HG03025 (cell line): Measurements from ENCODE around the gene IGF2BP1.
"Not testable (repeated sequence)": the region's sequence is repeated elsewhere in the genome, so short reads cannot be mapped to it uniquely, and the experiment has no call there.

ENCODE experiments used
- ATAC-seq: cut with Tn5 transposase; IDR thresholded peaks from one replicate; pipeline ENCODE4 v1.9.1; 2021; ENCODE audit warnings: mild to moderate bottlenecking, moderate library complexity; ENCODE audit not compliant: unreplicated experiment, low FRiP score

The IGF2BP1 gene

GRCh38 chr17:48995304-48995973, 1.7 kb upstream of the IGF2BP1 start:
- no peak for ATAC-seq

DNA sequence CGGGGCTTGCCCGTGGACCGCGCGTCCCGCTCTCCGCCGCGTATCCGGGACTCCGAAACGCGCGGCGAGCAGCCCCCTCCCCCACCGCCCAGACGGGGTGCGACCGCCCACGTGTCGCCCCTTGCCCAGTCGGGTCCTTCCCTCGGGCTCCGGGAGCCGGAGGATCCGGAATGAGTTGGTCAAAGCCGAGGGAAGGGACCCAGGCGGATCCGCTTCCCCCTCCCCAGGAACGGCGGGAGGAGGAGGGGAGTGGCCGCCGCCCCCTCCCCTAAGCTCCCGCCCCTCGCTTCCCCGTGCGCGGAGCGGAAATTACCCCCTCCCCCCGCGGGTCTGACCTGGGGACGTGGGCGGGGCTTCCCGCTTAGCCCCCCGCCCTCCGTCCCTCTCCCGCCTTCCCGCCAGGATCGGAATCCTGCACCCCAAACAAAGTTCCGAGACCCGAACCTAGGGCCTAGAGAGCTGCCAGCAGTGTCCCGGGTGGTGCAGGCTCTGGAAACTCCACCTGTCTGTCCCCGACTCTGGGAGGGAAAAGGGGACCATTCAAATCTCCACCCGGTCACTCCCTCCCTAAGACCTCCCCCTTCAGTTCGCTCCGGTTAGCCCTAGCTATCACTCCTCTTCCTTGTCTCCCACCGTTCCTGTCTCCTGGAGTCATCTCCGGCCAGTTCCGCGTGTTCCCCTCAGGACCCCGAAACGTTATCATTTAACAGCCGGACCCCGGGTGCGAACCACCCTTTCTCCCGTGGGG, 1.0 kb upstream of the IGF2BP1 start:
- ATAC-seq: no peak

DNA sequence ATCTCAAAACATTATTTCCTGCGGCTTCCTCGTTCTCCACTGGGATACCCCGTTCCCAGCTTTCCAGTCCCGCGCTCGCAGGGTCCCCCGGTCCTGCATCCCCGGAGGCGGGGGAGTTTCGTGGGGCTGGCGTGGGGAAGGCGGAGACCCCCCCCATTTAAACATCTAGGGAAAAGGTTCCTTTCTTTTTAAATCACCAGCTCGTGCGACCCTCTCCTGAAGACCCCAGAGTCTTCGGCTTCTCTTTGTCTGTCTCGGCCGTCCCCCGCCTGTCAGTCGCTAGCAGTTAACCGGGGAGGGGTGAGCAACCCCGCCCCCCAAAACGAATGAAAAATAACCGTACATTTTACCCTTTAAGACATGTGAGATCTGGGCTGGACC, 473 bp upstream of the IGF2BP1 start:
- ATAC-seq: no peak

DNA sequence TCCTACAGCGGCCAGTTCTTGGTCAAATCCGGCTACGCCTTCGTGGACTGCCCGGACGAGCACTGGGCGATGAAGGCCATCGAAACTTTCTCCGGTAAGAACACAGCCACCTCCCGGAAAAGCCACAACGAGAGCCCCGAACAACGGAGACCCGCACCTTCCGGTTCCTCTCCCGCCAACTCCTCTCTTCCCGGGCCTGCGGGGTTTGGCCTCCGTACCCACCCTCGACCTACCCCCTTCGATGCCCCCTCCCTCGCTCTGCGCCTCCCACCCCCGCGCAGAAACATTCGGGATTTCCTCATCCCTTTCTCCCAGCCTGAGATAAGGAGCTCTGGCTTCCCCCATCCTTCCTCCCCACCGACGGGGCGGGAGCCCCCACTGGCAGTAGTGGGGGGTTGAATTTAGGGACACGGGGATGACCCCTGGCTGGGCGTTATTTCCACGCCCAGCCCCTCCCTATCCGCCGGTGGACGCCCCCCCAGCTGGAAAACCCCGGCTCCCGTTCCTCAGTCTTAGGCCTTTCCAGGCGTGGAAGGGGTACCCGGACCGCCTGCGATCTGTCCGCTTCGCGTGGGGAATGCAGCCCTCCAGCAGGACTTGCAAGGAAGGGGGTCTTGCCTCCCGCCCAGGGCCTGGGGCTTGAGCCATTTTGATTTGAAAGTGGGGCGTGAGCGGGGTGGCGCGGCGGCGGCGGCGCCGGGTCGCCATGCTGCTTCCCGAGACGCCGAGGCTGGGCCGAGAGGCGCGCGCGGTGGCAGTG, 822 bp downstream of the IGF2BP1 start:
- no peak for ATAC-seq

GRCh38 chr17:48998587-48999440, 1.6 kb downstream of the IGF2BP1 start:
- ATAC-seq: no peak

DNA sequence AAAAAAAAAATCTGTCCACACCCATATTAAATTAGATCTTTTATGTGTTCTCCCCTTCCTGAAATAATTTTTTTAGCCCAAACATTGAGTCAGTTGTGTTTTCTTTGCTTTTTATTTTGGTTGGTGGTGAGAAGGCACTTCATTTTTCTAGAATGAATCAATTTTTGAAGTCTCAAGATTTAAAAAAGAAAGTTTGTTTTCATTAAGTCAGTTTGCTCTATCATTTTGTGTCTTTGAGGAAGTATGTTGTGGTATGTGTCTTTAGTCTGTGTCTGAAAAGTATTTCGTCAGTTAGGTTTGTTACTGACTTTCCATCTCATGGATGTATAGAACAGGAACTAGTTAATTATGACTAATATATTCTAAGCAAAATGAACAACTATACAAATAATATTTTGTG, 3.8 kb downstream of the IGF2BP1 start:
- no peak for ATAC-seq

DNA sequence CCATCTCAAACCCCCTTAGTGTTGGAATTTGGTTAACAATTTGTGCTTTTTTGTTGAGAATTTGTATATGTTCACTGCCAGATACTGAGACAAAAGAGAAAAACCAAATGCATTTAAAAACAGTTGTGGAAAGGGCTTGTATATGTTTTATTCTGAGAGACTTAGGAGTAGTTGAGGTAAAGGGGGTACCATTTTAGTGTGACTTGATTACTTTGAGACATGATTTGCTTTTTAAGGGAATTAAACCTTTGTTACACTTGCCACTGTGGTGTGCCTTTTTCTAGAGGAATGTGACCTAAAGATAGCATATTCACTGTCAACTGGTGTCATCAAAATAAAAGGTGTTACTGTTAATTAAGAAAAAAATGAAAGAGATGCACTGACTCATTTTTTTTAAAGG, 4.5 kb downstream of the IGF2BP1 start:
- no peak for ATAC-seq

- no peak for ATAC-seq
These were observed 5.1 kb downstream of the IGF2BP1 start for GRCh38 chr17:49002331-49002730.

GRCh38 chr17:49002766-49003165, 5.6 kb downstream of the IGF2BP1 start:
- ATAC-seq: no peak

DNA sequence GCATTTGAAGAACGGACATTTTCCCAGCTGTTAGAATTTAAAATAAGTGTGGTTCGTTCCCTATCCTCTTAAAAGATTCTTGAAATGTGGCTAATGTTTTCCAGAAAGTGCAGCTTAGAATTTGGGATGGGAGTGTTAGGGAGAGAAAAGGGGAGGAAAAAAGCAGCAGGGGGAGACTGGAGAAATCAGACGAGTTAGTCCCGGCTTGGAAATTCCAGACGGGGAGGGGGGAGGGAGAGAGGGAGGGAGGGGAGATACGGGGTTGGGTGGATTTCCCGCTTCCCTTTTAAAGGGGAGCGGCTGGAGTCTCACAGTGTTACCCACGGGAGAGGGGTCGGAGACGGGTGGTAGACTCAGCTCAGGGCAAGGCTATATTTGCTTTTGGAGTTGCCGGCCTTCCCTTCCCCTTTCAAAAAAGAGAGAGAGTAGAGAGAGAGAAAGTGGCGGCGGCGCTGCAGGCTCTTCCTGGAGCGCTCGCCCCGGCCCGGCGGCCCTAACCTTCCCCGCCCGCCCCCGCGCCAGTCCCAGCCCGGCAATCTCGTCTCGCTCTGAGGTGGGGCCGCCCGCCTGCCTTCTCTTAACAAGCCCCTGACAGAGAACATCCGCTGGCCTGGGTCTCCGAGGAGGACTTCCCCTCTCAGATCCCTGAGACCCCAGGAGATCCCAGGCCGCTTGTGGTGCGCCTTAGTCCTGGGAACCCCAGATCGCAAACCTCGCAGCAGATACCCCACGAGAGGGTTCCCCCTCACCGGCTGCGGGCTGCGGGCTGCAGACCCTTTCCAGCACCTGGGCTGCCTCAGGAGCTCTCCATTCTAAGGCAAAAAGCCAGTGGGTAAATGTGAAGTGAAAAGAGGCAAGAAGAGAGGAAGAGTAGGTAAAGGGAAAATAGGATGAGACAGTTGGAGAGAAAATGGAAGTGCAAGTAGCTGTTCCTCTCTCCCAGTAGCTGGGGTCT, 6.6 kb downstream of the IGF2BP1 start:
- no peak for ATAC-seq

DNA sequence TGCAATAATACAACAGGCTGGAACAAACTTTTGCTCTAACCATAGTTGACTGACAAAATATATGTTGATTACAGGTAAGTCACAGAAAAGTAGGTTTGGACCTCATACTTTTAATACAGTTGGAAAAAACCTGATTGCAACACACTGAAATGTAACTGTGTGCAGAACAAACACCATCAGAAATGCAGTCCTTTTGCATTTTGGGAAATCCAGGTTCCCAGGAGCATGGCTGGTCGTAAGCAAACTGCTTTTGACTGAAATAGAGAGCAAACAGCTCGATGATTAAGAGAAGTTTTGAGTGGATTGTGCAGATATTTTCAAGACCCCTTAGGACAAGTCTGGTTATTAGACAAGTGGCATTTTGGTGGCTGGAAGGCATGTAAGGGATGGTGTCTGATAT, 8.0 kb downstream of the IGF2BP1 start:
- ATAC-seq: no peak

- not testable (repeated sequence) for ATAC-seq
These were observed 11.7 kb downstream of the IGF2BP1 start for GRCh38 chr17:49008908-49009307.

- no peak for ATAC-seq
These were observed 15.6 kb downstream of the IGF2BP1 start for GRCh38 chr17:49012769-49013255.

DNA sequence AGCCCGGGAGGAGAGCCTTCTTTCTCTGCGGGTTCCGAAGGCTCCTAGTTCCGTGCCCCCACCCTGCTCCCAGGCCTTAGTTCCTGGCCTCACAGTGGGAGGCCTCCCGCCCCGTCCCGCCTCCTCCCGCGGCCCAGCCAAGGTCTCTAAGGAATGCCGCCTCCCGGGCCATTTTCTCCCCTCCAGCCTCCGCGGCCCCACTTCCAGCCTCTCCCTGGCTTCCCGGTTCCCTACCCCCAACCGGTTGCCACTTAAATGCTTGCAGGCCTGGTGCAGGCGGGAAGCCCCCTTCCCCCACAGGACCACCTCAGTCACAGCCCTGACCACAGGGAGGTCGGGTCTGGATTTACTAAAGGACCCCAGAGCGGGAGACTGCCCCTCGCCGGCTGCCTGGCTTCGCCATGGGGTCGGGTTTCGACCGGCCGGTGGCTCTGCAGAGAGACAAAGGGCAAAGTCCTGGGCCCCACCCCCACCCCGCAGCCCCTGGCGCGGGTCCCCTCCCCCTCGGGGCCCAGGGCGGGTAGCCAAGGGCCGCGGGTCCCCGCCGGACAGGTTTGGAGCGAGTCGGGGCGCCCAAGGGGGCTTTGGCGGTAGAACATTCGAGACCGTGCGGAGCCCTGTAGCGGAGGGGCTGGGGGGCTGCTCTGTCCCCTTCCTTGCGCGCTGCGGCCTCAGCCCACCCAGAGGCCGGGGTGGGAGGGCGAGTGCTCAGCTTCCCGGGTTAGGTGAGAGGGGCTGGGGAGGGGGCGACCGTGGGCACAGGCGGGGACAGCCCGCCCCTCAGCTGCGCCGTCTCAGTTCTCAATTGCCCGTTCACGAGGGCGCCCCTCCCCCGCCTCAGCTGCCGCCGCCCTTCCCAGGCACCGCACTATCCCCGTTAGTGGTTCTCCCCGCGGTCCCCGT, 16.4 kb downstream of the IGF2BP1 start:
- no peak for ATAC-seq

- no peak for ATAC-seq
These were observed 18.2 kb downstream of the IGF2BP1 start for GRCh38 chr17:49015179-49015923.

DNA sequence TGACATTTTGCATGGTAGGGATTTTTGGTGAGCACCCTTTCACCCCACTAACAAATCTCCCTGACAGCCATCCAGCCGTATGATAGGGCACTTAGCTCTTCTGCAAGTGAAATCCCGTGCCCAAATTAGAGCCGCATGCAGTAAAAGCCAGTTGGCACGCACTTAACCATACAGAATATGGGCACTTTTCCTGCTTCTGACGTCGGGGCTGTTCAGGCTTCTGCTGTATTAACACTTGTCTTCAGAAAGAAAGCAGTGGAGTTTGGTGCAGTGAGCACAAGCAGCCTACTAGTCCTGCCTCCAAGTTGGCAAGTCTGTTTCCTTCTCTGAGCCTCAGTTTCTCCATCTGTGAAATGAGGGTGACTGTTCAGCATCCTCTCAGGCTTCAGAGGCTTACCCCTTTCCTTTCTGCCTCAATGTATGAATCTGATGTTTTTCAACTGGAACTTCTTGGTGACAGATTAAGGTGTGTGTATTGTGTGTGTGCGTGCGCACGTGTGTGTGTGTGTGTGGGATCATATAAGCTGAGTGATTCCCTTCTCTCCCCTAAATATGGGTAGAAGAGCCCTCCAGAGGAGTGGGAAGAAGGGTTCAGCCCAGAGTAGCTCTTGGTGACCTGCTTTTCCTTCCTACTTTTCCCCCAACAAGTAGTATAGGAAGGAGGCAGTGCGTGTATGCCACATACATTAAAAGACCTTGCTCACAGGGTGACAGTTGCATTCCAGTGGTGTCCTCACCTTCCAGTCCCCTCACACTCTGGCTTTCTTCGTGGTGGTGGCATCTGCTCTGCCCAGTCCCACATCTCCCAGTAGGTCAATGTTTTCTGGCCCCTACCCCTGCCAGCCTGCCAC, 19.0 kb downstream of the IGF2BP1 start:
- no peak for ATAC-seq
